Type B pancreatic cell (in vitro differentiated cells): ENCODE results near the gene CYP3A5. TPM values are rescaled to one million over a fixed set of nuclear protein-coding genes. Genes with fewer than 3 reads are reported as not detected.
A peak's percentile ranks its signal among the peaks of the same experiment; 100 is the strongest.

Experiments used
- DNase-seq: peaks from one replicate; pipeline ENCODE4 v3.0.0; 2021; ENCODE audit warnings: mixed read lengths; ENCODE audit not compliant: unreplicated experiment; ENCODE audit errors: extremely low spot score
- H3K27ac Mint-ChIP-seq: 2 replicates; pipeline ENCODE4 v1.8.0; 2021; ENCODE audit warnings: mild to moderate bottlenecking, mixed read lengths
- H3K27me3 Mint-ChIP-seq: 2 replicates; pipeline ENCODE4 v1.8.0; 2021; ENCODE audit warnings: mixed read lengths
- H3K36me3 Mint-ChIP-seq: 2 replicates; pipeline ENCODE4 v1.8.0; 2021; ENCODE audit warnings: mixed read lengths
- H3K4me1 Mint-ChIP-seq: one replicate; pipeline ENCODE4 v1.8.0; 2021; ENCODE audit warnings: mixed read lengths; ENCODE audit not compliant: unreplicated experiment
- H3K4me3 Mint-ChIP-seq: 2 replicates; pipeline ENCODE4 v1.8.0; 2021; ENCODE audit warnings: mild to moderate bottlenecking, mixed read lengths
- H3K9me3 Mint-ChIP-seq: 2 replicates; pipeline ENCODE4 v1.8.0; 2021; ENCODE audit warnings: mixed read lengths
- total RNA-seq: library from RNA; stranded (reverse); gene quantifications from 2 replicates; pipeline ENCODE4 v1.2.1, GENCODE V29; 2021; ENCODE audit warnings: low replicate concordance
- TF ChIP-seq, protein P1 (sequence below): fragments of 200-600 bp; sonication (generic); conservative IDR thresholded peaks from 2 replicates; pipeline ENCODE4 v1.5.0; 2021; ENCODE audit warnings: antibody characterized with exemption, mild to moderate bottlenecking

CYP3A5 gene
- total RNA-seq, 1 donor from 2014 or later: 33.1 TPM

DNA sequence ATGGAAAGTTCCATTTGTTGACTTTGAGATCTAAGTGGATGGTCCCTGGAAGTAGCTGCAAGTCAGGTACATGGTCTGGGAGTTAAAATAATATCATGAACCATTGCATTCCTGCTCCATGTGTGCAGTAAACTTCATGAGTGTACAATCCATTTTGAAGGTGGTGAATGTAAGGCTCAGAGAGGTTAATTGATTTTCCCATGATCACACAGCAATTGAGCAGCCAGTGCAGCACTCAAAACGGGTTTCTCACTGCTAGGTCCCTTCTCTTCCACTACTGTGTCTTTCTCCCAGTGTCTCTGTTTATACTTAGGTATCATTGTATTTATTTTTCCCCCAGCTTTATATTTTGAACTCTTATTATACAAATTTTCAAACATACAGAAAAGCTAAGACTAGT is 53.1 kb downstream of the CYP3A5 start:
- TF ChIP-seq, protein P1, sequence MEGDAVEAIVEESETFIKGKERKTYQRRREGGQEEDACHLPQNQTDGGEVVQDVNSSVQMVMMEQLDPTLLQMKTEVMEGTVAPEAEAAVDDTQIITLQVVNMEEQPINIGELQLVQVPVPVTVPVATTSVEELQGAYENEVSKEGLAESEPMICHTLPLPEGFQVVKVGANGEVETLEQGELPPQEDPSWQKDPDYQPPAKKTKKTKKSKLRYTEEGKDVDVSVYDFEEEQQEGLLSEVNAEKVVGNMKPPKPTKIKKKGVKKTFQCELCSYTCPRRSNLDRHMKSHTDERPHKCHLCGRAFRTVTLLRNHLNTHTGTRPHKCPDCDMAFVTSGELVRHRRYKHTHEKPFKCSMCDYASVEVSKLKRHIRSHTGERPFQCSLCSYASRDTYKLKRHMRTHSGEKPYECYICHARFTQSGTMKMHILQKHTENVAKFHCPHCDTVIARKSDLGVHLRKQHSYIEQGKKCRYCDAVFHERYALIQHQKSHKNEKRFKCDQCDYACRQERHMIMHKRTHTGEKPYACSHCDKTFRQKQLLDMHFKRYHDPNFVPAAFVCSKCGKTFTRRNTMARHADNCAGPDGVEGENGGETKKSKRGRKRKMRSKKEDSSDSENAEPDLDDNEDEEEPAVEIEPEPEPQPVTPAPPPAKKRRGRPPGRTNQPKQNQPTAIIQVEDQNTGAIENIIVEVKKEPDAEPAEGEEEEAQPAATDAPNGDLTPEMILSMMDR: no peak
- Mint-ChIP-seq H3K9me3 (no peaks in the 10 kb centered on the region), H3K4me1 (peaks cover 4% of the 10 kb centered on the region)

GRCh38 chr7:99625961-99626360 is 53.8 kb downstream of the CYP3A5 start:
- Mint-ChIP-seq H3K27ac (no peak overlapping the region), H3K27me3 (no peaks in the 10 kb centered on the region), H3K36me3 (peaks cover 37% of the 10 kb centered on the region), H3K4me3 (no peak overlapping the region), H3K4me1 (no peaks in the 10 kb centered on the region), H3K9me3 (no peaks in the 10 kb centered on the region)
- DNase-seq: peak; percentile 27
- TF ChIP-seq, protein P1: no peak

More for the DNA sequence above, 53.1 kb downstream of the CYP3A5 start:
- peaks cover 37% of the 10 kb centered on the region for H3K36me3 Mint-ChIP-seq
- DNase-seq: no peak
- H3K27me3 Mint-ChIP-seq: no peaks in the 10 kb centered on the region
- H3K4me3 Mint-ChIP-seq: no peak overlapping the region
- no peak overlapping the region for H3K27ac Mint-ChIP-seq

DNA sequence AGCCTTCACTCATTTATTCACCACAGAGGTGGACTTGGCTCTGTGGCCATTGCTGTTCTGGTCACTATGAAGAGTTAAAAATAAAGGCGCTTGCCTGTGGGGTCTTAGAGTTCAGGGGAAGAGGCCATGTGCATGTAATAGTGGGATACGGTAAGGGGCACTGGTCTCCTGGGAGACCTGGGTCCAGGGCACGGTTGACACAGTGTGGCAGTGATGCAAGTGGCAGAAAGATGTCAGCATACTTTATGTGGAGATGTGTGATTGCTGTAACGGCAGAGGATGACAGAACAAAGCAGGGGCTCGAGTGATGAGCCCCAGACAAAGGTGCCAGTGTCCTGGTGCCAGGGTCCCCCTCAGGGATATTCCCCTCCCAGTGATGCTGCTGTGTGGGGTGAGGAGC is 54.5 kb downstream of the CYP3A5 start:
- H3K27ac Mint-ChIP-seq: no peak overlapping the region
- no peaks in the 10 kb centered on the region for H3K4me1 Mint-ChIP-seq
- peaks cover 38% of the 10 kb centered on the region for H3K36me3 Mint-ChIP-seq
- H3K9me3 Mint-ChIP-seq: no peaks in the 10 kb centered on the region
- DNase-seq: no peak
- no peak overlapping the region for H3K4me3 Mint-ChIP-seq
- H3K27me3 Mint-ChIP-seq: no peaks in the 10 kb centered on the region
- TF ChIP-seq, protein P1: no peak

DNA sequence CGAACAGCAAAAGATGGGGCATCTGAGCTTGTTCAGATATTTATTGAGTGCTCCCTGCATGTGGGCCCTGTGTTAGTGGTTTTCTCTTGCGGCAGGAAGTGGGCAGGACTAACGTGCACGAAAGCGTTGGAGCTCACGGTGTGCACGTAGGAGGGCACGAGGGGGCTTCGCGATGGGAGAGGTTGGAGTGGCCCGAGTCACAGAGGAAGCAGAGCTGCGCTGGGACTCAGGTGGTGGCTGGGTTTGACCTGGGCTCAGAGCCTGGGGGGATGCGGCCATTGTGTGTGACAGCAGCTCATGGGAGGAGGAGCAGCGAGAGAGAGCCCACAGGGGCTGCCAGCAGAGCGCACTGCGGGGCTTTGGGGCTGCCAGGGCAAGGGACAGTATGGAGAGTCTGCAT is 55.3 kb downstream of the CYP3A5 start:
- Mint-ChIP-seq H3K36me3 (peaks cover 38% of the 10 kb centered on the region), H3K27ac (no peak overlapping the region), H3K9me3 (no peaks in the 10 kb centered on the region), H3K4me1 (no peaks in the 10 kb centered on the region), H3K27me3 (no peaks in the 10 kb centered on the region), H3K4me3 (no peak overlapping the region)
- TF ChIP-seq, protein P1: no peak
- DNase-seq: peak; percentile 61

DNA sequence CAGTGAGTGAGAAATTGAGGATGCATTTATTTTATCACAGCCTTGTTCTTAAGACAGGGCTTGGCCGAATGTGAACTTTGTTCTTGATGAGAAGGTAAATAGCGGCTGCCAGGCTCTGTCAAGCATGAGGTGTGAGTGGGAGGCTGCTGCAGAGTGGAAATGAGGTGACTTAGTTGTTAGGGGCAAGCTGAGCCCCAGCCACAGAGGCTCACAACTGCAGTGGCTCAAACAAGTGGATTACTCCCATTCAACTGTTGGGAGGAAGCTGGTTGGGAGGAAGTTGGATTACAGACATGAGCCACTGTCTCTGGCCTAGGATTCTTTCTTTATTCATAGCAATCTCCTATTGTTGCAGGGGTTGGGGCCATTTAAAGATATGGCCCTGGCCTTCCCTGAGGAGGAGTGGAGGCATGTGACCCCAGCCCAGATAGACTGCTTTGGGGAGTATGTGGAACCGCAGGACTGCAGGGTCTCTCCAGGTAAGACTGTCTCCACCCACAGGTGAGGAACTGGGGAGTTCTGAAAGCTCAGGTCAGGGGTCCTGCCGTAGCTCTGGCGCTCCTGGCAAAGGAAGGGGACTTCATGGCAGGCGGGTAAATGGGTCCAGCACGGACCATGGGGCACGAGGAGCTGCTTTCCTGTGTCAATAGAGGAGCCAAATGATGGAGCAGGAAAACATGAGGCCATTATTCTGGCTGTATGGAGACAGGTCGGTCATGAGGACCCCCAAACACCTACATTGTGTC is 55.9 kb downstream of the CYP3A5 start:
- Mint-ChIP-seq H3K36me3 (peaks cover 43% of the 10 kb centered on the region), H3K4me1 (peaks cover under 1% of the 10 kb centered on the region), H3K9me3 (no peaks in the 10 kb centered on the region), H3K4me3 (no peak overlapping the region), H3K27me3 (no peaks in the 10 kb centered on the region), H3K27ac (peak overlapping the region; percentile 48)
- TF ChIP-seq, protein P1: no peak
- peak; percentile 32 for DNase-seq
